Umbilical cord (tissue), 2 donors: Measurements from ENCODE around the gene CNRIP1. TPM values are rescaled to one million over a fixed set of nuclear protein-coding genes. Genes with fewer than 3 reads are reported as not detected.
A peak's percentile ranks its signal among the peaks of the same experiment; 100 is the strongest.
"Not testable (repeated sequence)": the region's sequence is repeated elsewhere in the genome, so short reads cannot be mapped to it uniquely, and the experiment has no call there.

Experiments
- DNase-seq: peaks from one replicate; pipeline ENCODE4 v3.0.0-alpha.2; 2015; ENCODE audit warnings: low spot score
- total RNA-seq: library from RNA; depleted of rRNA; stranded (reverse); fragments of >200 nt; gene quantifications from one replicate; pipeline ENCODE4 v1.2.3, GENCODE V29; 2014; ENCODE audit warnings: low replicate concordance; ENCODE audit not compliant: insufficient read depth

The CNRIP1 gene, protein sequence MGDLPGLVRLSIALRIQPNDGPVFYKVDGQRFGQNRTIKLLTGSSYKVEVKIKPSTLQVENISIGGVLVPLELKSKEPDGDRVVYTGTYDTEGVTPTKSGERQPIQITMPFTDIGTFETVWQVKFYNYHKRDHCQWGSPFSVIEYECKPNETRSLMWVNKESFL
- total RNA-seq, result 38.3 TPM

DNA sequence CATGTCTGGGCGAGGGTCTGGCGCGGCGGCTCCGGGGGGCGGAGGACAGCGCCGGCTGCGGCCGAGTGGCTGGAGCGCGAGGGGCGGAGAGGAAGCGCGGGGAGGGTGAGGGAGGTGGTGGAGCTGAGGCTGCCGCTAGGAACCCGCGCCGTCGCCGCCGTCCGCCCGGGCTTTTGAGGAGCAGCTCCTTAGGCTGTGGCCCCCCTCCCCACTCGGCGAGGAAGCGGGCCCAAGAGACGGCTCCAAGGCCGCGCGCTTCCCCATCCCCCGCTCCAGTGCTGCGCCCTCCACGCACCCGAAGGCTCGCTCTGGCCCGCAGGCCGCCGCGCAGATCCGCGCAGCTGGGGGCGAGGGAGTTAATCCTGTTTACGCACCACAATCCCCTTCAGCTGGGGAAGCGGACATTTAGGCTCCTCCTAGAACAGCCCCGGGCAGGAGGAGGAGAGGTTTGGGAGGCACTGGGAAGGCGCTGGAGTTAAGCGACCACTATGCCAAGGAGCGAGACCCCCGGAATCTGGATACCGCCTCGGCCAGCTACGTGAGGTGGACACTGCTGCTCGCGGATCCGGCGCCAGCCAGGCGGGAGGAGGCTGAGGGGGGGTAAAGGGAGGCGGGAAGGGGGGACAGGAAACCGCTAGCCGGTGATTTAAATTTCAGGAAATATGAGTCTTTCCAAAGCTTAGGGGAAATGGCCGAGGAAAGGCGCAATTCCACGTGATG lies at the start of gene CNRIP1:
Gene CNRIP1 (minus strand): TSS at position 552 of the 720 bp plus-strand sequence. CDS start 549 bp downstream, at position 3.
- peak; percentile 79 for DNase-seq

DNA sequence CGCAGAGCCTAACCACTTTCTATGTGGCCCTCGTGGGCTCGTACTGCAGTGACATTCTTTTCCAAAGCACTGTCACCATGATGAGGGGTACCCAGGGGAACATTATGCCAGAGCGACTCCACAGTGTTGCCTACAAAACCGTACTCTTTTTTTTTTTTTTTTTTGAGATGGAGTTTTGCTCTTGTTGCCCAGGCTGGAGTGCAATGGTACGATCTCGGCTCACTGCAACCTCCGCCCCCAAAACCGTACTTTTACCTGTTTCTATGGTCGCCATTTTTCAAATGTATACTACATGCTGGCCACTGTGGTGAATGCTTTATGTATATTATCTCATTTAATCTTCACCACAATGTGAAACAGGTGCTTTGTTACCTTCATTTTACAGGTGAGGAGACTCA lies 49.6 kb upstream of the CNRIP1 start:
- no peak for DNase-seq

DNA sequence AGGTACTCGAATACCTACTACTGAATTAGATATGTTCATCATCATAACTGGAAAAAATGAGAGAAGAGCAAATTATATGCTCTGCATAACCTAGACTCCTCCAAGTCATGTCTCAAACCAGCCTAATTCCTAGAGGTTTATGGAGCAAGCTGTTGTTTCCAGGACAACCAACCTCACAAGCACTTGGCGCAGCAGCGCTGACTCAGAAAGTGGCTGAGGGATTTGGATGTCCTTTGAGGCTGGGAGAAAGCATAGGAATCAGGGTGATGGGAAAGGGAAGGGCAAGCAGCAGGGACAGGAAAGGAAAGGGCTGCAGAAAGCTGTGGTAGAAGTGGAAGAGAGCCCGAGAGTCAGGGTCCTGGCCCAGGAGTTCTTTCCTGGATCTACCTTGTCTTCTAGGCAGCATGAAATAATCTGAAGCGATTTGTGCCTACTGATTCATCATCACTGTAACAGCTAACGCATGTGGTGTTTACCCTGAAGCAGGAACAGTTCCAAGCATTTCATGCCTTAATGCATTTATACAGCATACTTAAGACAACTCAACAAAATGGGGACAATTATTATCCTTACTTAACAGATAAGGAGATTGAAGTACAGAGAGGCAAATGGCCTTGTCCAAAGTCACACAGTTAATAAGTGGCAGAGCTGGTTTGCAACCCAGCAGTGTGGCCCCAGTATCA lies 49.0 kb upstream of the CNRIP1 start:
- DNase-seq, result peak; percentile 92

DNA sequence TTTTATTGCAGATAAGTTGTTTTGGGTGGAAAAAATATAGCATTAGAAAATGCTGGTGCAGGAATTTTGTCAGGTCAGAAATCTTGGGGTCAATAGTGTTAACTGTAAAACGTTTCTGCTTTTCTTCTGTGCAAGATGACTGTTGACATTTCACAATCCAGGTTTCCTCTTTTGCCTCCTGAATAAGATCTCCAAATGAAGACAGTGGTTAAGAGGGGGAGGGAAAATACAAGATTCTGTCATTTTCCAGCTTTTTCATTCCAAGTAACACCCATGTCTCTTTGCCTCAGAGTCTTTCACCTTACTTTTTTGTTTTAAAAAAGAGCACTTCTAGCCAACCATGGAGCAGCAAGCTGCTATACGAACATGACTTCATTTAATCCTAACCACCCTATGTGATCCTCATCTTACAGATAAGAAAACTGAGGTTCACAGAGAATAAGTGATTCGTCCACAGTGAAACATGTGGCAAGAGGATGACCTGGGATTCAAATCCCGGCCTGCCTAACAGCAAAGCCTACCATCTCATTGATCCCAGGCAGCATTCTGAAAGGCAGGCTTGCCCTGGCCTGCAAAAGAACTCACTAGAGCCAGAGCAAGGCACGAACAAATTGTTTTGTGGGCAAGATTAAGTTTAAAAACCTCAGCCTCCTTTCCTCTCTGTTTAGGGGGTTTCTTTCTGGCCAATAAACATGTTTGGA lies 48.4 kb upstream of the CNRIP1 start:
- DNase-seq, result peak; percentile 71

DNA sequence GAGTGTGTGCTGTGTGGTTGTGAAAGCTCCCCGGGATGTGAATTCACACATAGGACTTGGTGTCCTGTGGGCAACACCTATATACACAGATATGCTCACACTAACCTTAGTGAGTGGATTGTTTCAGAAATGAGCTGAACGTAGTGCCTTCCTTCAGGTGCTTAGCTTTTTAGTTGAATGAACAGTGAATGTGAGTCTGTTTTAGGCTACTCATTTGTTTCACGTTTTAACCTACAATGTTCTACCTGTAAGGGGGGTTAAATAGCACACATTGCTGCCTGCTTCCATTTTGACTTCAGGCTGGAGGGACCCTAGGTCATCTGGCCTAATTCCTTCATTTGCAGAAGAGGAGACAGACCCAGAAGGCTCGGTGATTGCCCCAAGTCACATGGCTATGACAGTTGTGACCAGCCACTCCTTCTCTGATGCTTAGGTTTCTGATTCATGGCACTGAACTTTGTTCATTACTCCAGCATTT lies 46.4 kb upstream of the CNRIP1 start:
- no peak for DNase-seq

DNA sequence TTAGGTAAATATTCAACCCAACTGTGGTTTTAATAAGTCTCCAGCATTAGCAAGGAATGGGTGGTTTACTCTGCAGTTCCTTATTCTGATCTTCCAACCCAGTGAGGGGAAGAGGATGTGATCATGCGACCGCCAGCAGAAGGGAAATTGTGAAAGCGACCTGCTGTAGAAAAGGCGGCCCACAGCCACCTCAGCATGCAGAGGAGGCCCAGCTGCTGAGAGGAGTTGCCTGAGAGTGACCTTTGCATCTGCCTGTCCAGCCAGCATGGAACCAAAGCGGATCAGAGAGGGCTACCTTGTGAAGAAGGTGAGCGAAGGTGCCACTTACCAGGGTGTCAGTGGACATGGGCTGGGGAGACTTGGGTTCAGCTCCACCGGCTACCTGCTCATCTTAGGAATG lies 45.3 kb upstream of the CNRIP1 start, which contains the start of gene PLEK:
Gene PLEK (plus strand): TSS at position 196 of the 400 bp plus-strand sequence. CDS start 70 bp downstream, at position 266.
- DNase-seq, result peak; percentile 42

DNA sequence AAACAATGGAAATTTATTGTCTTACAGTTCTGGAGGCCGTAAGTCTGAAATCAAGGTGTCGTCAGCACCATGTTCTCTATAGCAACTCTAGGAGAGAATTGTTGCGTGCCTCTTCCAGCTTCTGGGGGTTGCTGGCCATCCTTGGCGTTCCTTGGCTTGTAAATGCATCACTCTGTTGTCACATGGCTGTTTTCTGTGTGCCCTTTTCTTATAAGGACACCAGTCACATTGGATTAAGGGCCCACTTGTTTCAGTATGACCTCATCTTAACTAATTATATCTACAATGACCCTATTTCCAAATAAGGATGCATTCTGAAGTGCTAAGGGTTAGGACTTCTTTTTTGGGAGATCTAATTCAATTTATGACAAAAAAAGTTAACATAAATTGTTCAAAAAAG lies 44.0 kb upstream of the CNRIP1 start:
- no peak for DNase-seq

DNA sequence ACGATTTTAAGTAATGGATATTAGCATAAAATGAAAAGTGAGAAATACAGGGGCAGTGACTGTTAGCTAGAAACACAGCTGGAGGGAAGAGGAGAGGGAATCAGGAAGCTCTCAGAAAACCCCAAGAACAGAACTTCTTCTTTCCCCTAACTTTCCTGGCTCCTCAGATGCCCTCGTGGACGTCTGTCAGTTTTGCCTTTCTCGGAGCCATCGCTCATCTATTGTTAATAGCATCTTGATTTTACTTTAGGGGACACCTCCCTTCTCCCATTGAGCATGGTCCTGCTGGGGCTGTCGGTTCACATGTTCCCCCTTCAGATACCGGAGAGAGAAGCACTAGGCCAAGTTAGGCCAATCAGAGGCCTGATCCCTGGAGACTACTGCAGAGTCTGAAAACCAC lies 43.0 kb upstream of the CNRIP1 start:
- no peak for DNase-seq

DNA sequence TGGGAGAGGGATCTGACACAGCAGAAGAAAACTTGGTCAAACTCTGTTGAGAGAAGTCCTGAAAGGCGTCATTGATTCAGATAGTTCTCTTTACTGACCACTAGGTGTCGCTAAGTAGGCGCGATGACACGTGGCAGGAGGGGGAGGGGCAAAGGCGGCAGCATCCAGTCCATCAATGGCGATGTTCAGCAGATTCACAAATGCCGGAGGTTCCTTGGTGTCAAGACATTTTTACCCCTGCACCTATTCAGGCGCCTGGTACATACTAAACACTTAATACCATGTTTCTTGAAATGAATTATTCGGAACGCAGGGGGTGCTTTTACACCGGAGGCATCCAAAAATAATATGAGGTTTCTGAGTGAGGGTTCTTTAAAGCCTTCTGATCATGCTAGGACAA lies 42.3 kb upstream of the CNRIP1 start:
- no peak for DNase-seq

DNA sequence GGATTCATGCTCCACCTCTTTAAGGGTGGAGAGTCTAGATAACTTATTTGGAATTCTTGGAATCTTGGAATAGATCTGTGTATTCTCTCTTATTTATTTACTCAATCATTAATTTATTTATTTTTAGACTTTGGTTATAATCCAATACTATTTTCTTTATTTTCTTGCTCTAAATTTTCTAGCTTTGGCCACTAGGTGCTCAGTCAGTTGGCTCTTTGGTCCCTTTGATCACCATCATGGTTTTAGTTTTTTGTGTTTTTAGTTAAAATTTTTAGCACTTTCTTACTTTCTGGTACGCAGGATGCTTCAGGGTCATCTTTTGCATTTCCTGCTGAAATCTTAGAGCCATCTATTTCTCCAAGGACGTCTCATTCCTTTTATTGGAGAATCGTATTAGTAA lies 40.1 kb upstream of the CNRIP1 start:
- DNase-seq, result no peak

DNA sequence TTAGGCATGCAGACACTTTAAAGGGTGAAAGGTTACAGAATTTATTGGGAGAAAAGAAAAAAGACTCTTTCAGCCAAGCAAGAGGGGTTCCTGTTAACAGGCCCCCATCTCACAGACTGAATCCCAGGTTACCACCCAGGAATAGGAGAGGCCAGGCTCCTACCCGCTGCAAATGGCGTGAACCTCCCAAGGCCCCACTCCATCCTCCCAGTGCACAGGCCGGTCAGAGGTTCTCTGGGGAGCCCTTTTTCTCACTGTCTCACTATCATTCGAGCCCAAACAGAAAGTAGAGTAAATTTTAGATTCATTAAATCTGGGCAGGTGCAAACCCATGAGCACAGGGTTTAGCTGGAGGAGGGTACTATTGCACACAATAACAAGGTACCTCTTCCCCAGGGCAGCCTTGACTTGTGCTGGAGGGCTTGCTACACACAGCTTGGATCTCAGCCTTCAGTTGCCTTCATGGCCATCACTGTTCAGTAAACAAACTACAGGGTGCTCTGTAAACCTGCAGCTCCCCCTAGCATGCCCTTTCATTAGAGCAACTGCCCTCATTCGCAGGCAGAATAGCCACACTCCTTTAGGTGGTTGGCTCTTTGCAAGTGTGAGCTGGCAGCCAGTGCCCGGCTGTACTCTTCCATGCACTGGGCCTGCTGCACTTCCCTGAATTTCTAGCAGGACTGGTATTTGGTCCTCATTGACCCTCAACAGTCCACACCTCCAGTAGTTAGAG lies 38.0 kb upstream of the CNRIP1 start:
- DNase-seq, result no peak

DNA sequence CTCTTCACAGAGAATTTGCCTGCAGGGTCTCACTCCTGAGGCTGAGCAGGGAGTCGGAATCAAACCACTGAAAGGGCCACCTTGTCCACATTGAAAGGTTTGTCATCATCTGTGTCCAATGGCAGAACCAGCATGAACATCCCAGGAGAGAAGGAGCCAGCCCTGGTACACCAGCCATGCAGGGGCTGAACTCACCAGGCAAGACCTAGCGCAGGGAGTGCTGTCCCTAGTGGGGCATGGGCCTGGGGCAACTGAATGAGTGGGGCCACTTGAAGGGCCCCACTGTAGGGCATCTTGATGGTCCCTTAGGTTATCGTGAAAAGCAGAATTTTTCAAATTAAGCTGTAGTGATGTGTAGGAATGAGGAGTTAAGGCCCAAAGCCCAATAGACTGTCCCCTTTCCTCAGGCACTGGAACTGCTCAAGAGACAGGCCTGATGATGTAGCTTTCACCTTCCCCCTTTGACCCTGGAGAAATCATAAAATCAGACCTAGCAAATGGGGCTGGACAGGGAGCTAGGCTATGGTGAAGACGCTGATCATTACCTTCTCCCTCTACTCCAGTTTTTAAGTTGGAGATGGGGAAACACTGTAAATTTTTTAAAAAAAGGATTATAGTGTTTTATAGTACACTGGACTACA lies 37.0 kb upstream of the CNRIP1 start:
- DNase-seq, result no peak

DNA sequence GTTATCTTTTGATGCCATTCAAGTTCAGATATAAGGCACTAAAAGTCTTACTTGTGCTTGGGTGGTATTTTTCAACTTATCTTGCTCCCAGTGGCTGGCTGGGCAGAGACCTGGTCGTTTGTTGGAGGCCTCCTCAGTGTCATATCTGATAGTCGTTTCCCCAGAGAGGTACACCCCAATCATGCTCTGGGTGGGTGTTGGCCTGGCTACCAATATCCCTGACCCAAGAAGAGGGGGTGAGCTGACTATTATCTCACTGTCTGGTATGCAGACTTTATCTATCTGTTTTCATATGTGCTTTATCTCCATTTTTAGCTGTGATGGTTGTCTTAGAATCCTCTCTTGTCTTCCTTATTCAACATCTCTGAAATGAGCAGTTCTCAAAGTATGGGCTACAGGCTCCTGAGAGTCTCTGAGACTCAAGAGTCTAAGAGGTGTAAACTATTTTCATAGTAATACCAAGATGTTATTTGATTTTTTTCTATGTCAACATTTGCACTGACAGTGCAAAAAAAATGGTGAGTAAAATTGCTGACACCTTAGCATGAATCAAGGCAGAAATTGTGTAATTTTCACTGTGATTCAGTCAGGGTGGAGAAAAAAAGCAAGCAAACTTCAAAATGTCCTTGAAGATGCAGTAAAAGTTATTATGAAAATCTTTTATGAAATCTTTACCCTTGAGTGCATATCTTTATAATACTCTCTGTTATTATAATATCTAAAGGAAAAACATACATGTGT lies 33.1 kb upstream of the CNRIP1 start:
- DNase-seq, result no peak

DNA sequence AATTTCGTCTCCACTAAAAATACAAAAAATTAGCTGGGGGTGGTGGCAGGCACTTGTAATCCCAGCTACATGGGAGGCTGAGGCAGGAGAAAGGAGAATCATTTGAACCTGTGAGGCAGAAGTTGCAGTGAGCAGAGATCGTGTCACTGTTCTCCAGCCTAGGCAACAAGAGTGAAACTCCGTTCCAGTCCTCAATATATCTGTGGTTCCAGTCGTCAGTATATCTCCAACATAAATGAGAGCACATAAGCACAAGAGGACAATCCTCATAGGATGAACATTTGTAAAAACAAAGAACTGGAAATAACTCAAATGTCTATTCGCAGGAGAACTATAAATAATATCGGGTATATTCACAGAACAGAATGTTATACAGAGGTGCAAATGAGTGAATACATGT lies 32.2 kb upstream of the CNRIP1 start:
- no peak for DNase-seq

DNA sequence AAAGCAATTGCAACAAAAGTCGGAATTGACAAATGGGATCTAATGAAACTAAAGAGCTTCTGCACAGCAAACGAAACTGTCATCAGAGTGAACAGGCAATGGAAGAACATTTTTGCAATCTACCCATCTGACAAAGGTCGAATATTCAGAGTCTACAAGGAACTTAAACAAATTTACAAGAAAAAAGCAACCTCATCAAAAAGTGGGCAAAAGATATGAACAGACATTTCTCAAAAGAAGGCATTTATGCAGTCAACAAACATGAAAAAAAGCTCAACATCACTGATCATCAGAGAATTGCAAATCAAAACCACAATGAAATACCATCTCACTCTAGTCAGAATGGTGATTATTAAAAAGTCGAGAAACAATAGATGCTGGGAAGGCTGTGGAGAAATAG lies 29.3 kb upstream of the CNRIP1 start:
- not testable (repeated sequence) for DNase-seq

DNA sequence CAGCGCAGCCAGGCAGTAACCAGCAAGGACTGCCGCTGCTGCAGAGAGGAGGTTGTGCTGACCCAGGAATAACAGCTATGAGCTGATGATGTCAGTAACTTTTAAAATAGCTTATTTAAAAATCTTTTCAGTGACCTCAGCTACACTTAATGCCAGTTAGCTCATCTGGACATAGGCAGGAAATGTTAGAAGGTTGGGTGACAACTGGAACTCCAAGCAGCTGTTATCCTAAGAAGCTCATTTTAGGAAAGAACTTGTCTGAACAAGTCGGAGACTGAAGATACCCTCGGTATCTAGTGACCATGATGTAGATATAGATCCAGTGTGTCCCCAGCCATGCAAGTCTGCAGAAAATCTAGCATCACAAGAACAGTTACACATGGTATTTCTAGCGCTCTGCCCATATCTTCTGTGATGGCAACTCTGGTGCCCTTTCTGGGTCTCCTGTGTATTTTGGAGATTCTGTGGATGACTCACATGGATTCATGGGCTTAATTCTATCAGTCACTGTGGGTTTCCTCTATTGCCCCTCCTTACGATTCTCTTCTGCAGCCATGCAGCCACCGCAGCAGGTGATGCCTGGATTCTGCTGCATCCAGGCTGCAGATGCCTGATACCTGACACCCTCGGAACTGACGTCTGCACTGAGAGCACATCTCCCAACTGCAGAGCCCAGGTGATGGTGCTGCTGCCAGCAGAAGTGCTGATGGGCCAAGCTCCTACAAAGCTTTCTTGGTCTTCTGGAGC lies 25.6 kb upstream of the CNRIP1 start:
- DNase-seq, result no peak

DNA sequence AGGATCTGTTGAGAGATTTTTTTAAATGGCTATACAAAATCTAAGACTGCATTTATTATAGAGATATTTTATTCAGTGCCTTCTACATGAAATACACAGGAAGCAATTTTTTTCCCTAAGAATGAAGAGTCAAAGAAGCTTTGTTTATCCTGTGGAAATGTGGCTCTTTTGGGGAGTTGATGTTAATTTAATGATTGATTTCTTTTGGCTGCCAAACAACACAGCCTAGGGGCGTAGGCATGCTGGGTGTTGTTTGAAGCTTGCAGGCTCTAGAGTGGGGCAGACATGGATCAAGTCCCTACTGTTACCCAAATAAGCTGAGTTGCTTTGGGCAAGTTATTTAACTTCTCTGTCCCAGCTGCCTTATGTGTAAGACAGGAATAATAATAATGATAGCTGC lies 24.3 kb upstream of the CNRIP1 start:
- no peak for DNase-seq

DNA sequence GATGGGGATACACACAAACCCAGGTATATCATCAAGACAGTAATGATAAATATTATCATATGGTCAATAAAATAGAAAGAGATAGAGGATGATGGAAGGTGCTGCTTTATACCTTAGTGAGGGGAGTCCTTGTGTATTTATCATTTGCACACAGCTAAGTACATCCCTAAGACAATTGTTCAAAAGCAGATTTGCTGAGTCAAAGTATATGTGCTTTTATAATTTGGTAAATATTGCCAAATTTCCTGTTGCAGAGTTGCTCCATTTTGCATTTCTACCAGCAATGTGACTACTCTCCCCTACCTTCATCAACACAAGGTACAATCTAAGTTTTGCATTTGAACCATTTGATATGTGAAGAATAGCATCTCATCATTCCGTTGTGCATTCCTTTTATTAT lies 22.7 kb upstream of the CNRIP1 start:
- no peak for DNase-seq

DNA sequence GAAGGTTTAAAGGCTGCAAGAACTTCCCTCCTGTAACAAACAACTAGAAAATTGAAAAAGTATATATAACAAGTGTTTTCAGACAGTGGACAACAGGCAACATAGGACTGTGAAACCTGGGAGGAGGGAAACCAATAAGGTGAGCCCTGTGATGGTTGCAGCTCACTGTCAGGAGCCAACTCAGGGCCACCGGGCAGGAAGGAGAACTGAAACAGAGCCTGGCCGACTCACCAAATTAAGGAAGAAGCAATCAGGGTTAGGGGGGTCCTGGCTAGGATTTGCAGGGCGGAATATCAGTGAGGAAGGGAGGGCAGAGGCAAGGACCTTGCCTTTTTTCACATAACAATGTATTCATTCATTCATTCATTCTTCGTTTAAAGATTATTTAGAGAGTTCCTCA lies 21.8 kb upstream of the CNRIP1 start:
- no peak for DNase-seq

DNA sequence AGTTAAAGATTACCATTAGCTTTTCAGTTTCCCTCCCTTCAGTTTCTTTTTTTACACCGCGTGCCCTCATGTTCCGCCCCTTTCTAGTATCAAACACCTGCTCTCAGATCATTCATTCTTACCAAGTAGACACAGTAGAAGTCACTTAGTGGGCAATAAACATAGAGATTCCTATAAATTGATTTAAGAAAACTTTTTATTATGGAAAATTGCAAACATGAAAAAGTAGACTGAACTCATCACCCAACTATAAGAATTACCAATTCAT lies 21.2 kb upstream of the CNRIP1 start:
- DNase-seq, result no peak
